K562 (cell line): Measurements from ENCODE around the gene SYMPK. TPM values are rescaled to one million over a fixed set of nuclear protein-coding genes. Genes with fewer than 3 reads are reported as not detected.

ENCODE experiments used
- BCL6 ChIP-seq: fragments of 250-450 bp; sonication (Bioruptor Pico); IDR thresholded peaks from 2 replicates; pipeline ENCODE4 v1.4.0; 2020
- CBX3 ChIP-seq, 2 experiments: IDR thresholded peaks; 1 replicate in 1 of 2; 2 replicates in 1 of 2; pipeline ENCODE4 v1.6.1; 2012; ENCODE audit warnings: inconsistent platforms in 2 of 2, low read length in 2 of 2, borderline replicate concordance in 1 of 2, control low read depth in 1 of 2
- ILF3 ChIP-seq: fragments of 450-650 bp; IDR thresholded peaks from 2 replicates; pipeline ENCODE4 v1.6.1; 2018; ENCODE audit warnings: antibody characterized with exemption, mild to moderate bottlenecking, moderate library complexity, borderline replicate concordance
- RBFOX2 ChIP-seq: fragments of 200-400 bp; formaldehyde crosslinking; IDR thresholded peaks from 2 replicates; pipeline ENCODE4 v1.6.1; 2017; ENCODE audit warnings: low read depth, mild to moderate bottlenecking, low read length, moderate library complexity
- SAFB2 ChIP-seq: fragments of 200-400 bp; formaldehyde crosslinking; IDR thresholded peaks from 2 replicates; pipeline ENCODE4 v1.6.1; 2018; ENCODE audit warnings: borderline replicate concordance, low read length, low read depth, moderate library complexity; ENCODE audit not compliant: severe bottlenecking
- ZC3H4 ChIP-seq: sonication (generic); formaldehyde crosslinking; IDR thresholded peaks from 2 replicates; pipeline ENCODE4 v1.9.0; 2021; ENCODE audit warnings: missing genetic modification reagents, borderline replicate concordance
- ZNF408 ChIP-seq: fragments of 250-450 bp; sonication (Bioruptor Pico); IDR thresholded peaks from 2 replicates; pipeline ENCODE4 v1.4.0; 2020; ENCODE audit warnings: low read depth, mild to moderate bottlenecking, moderate library complexity
- polyA plus RNA-seq, 8 experiments: library from polyadenylated mRNA; depleted of rRNA in 4 of 8; stranded (reverse) in 5 of 8; unstranded in 3 of 8; fragments of >200 nt; fragmentation: Nextera tagmentation in 2 of 8; fragmentation: Illumina TruSeq in 1 of 8; extraction: Ambion mirVana in 2 of 8; extraction: Trizol in 1 of 8; gene quantifications; 2 replicates each; pipeline versions ENCODE4 v1.2.1 to v1.2.3, GENCODE V29; 2011 to 2014; ENCODE audit warnings: inconsistent platforms in 1 of 8, missing spikeins in 1 of 8
- total RNA-seq, 7 experiments: library from RNA; depleted of rRNA in 6 of 7; stranded (reverse); fragments of >200 nt in 6 of 7; fragmentation: Illumina TruSeq in 2 of 7; extraction: Trizol in 2 of 7; gene quantifications; 2 replicates each; pipeline versions ENCODE4 v1.2.1 to v1.2.3, GENCODE V29; 2011 to 2021; ENCODE audit warnings: low replicate concordance in 1 of 7
- TF ChIP-seq, protein P1 (sequence below): fragments of 250-450 bp; sonication (Bioruptor Pico); IDR thresholded peaks from 2 replicates; pipeline ENCODE4 v1.5.0; 2021; ENCODE audit warnings: mild to moderate bottlenecking, borderline replicate concordance

The SYMPK gene
- total and polyA plus RNA-seq, 9 of the 15 experiments (the other 6 are each of a cell fraction or from before 2014, with no cell fraction given) = 0.73 to 95.5 (median 58.4) TPM

DNA sequence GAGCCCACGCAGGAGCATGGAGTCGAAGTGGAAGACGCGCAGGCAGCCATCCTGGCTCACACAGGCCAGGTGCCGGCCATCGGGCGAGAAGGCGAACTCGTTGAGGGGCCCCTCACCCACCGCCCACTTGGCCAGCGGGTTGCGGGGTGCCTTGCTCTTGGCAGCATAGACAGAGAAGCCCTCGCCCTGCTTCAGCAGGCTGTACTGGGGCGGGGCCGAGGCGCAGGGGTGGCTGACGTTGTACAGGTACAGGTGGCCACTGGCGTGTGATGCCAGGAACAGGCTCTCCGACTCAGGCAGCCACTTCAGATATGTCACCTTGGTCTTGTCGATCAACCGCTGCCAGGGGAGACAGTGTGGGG is 76.4 kb downstream of the SYMPK start (continued):
- TF ChIP-seq SAFB2 = no peak
- TF ChIP-seq, protein P1, sequence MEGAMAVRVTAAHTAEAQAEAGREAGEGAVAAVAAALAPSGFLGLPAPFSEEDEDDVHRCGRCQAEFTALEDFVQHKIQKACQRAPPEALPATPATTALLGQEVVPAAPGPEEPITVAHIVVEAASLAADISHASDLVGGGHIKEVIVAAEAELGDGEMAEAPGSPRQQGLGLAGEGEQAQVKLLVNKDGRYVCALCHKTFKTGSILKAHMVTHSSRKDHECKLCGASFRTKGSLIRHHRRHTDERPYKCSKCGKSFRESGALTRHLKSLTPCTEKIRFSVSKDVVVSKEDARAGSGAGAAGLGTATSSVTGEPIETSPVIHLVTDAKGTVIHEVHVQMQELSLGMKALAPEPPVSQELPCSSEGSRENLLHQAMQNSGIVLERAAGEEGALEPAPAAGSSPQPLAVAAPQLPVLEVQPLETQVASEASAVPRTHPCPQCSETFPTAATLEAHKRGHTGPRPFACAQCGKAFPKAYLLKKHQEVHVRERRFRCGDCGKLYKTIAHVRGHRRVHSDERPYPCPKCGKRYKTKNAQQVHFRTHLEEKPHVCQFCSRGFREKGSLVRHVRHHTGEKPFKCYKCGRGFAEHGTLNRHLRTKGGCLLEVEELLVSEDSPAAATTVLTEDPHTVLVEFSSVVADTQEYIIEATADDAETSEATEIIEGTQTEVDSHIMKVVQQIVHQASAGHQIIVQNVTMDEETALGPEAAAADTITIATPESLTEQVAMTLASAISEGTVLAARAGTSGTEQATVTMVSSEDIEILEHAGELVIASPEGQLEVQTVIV = no peak
- TF ChIP-seq RBFOX2 = peak; percentile 51
- TF ChIP-seq ZC3H4 (CRISPR knock-in tag) = no peak
- TF ChIP-seq ILF3 = no peak
- TF ChIP-seq CBX3 (IDR thresholded peaks at IDR 0.05; ENCODE audit: borderline replicate concordance in 1 of 2, low read length in 2 of 2) = no peak
- TF ChIP-seq BCL6 (CRISPR knock-in tag) = no peak
- TF ChIP-seq ZNF408 = no peak
- TF ChIP-seq, all 486 proteins: peak for 3
